HepG2 (cell line): ENCODE results near the gene CTRL. TPM values are rescaled to one million over a fixed set of nuclear protein-coding genes. Genes with fewer than 3 reads are reported as not detected.

Source experiments
- ATAC-seq: fragments of 200-7000 bp; cut with Tn5 transposase; 3 replicates; pipeline ENCODE4 v1.9.1; 2020; ENCODE audit warnings: mild to moderate bottlenecking, moderate library complexity
- BruUV-seq: library from RNA; stranded (reverse); fragments of 400-500 nt; replicated peaks from 2 replicates; lab custom pipeline; 2021; lab: Mats Ljungman, UMichigan
- CTCF ChIA-PET: fragments of 300-600 bp; formaldehyde crosslinking; extraction: SDS; loops from one replicate; lab custom pipeline; 2021; ENCODE audit warnings: low total read pairs, inconsistent platforms, low intra/inter-chr PET ratio; lab: Yijun Ruan, JAX
- POLR2A ChIA-PET: fragments of 350-600 bp; sonication (Branson Sonifier 250); formaldehyde crosslinking; loops from one replicate; lab custom pipeline; 2020; ENCODE audit warnings: antibody characterized with exemption, inconsistent platforms; lab: Yijun Ruan, JAX
- DNase-seq: peaks from one replicate; pipeline ENCODE4 v3.0.0-alpha.2; 2015; ENCODE audit warnings: low spot score
- FAIRE-seq: peaks from 3 replicates; lab custom pipeline; 2011; peaks lifted over from hg19 to GRCh38; lab: Jason Lieb, UNC
- H2AFZ ChIP-seq: one replicate; pipeline ENCODE4 v1.6.1; 2011; ENCODE audit warnings: low read length, inconsistent platforms
- H3K27ac ChIP-seq: fragments of 300-600 bp; 3 replicates; pipeline ENCODE4 v1.8.0; 2011; ENCODE audit warnings: mixed run types, mild to moderate bottlenecking, mixed read lengths, low read length, inconsistent platforms; ENCODE audit not compliant: insufficient read depth; ENCODE audit errors: extremely low read length
- H3K27me3 ChIP-seq, 2 experiments: fragments of 200-600 bp in 1 of 2; 2 replicates in 1 of 2; 3 replicates in 1 of 2; pipeline versions ENCODE4 v1.6.0 to v1.8.0; 2011; ENCODE audit warnings: low read length in 2 of 2, mild to moderate bottlenecking in 2 of 2, moderate library complexity in 2 of 2, inconsistent platforms in 1 of 2; ENCODE audit not compliant: insufficient read depth in 2 of 2, control insufficient read depth in 1 of 2
- H3K36me3 ChIP-seq, 2 experiments: fragments of 200-600 bp in 1 of 2; replicated peaks in 1 of 2; 2 replicates in 1 of 2; 3 replicates in 1 of 2; pipeline versions ENCODE4 v1.5.1 to v1.8.0; 2011; ENCODE audit warnings: low read length in 2 of 2, inconsistent platforms in 1 of 2; ENCODE audit not compliant: insufficient read depth in 2 of 2, control insufficient read depth in 1 of 2
- H3K4me1 ChIP-seq: 2 replicates; pipeline ENCODE4 v1.5.1; 2012; ENCODE audit warnings: low read length, inconsistent platforms; ENCODE audit not compliant: insufficient read depth
- H3K4me2 ChIP-seq: 2 replicates; pipeline ENCODE4 v1.6.0; 2011; ENCODE audit warnings: low read depth, low read length, inconsistent platforms
- H3K4me3 ChIP-seq, 3 experiments: fragments of 200-600 bp in 1 of 3; sonication (generic), shearing (Covaris generic) in 1 of 3; replicated peaks in 1 of 3; 2 replicates each; pipeline ENCODE4 v1.5.1; 2011 to 2016; ENCODE audit warnings: low read length in 3 of 3, inconsistent platforms in 2 of 3, low read depth in 2 of 3, mild to moderate bottlenecking in 2 of 3, control low read depth in 1 of 3, mixed read lengths in 1 of 3; ENCODE audit not compliant: insufficient read depth in 1 of 3
- H3K79me2 ChIP-seq: one replicate; pipeline ENCODE4 v1.6.1; 2011; ENCODE audit warnings: low read length, inconsistent platforms; ENCODE audit not compliant: insufficient read depth
- H3K9ac ChIP-seq: 2 replicates; pipeline ENCODE4 v1.6.0; 2011; ENCODE audit warnings: mild to moderate bottlenecking, low read depth, low read length, inconsistent platforms; ENCODE audit not compliant: insufficient read depth
- H3K9me3 ChIP-seq: 2 replicates; pipeline ENCODE4 v1.5.1; 2012; ENCODE audit warnings: mild to moderate bottlenecking, low read length
- H4K20me1 ChIP-seq: 2 replicates; pipeline ENCODE4 v1.6.0; 2011; ENCODE audit warnings: inconsistent platforms, mild to moderate bottlenecking, low read length, moderate library complexity; ENCODE audit not compliant: insufficient read depth
- FUBP1 ChIP-seq: sonication (generic); formaldehyde crosslinking; IDR thresholded peaks from 2 replicates; pipeline ENCODE4 v1.5.1; 2020; ENCODE audit warnings: missing genetic modification reagents, mild to moderate bottlenecking, borderline replicate concordance
- HDAC2 ChIP-seq: sonication (generic); formaldehyde crosslinking; IDR thresholded peaks from 2 replicates; pipeline ENCODE4 v1.4.0; 2020; ENCODE audit warnings: missing genetic modification reagents
- KDM2A ChIP-seq: sonication (generic); formaldehyde crosslinking; IDR thresholded peaks from 2 replicates; pipeline ENCODE4 v1.4.0; 2020; ENCODE audit warnings: low read depth, missing genetic modification reagents, borderline replicate concordance
- NCOA5 ChIP-seq: sonication (generic); formaldehyde crosslinking; IDR thresholded peaks from 2 replicates; pipeline ENCODE4 v1.4.0; 2020; ENCODE audit warnings: missing genetic modification reagents
- POLR2A ChIP-seq, 2 experiments: IDR thresholded peaks; 2 replicates each; pipeline ENCODE4 v1.6.1; 2011; ENCODE audit warnings: low read depth in 2 of 2, low read length in 2 of 2, mild to moderate bottlenecking in 1 of 2, moderate library complexity in 1 of 2; ENCODE audit not compliant: insufficient read depth in 1 of 2
- PRMT3 ChIP-seq: sonication (generic); formaldehyde crosslinking; IDR thresholded peaks from 2 replicates; pipeline ENCODE4 v1.8.1; 2022; ENCODE audit warnings: low read depth, mild to moderate bottlenecking, moderate library complexity, missing genetic modification reagents, borderline replicate concordance
- RAD51 ChIP-seq: fragments of 450-650 bp; IDR thresholded peaks from 2 replicates; pipeline ENCODE4 v1.6.1; 2016; ENCODE audit warnings: borderline replicate concordance
- RARA ChIP-seq: IDR thresholded peaks from 2 replicates; pipeline ENCODE4 v1.6.1; 2016; ENCODE audit warnings: missing genetic modification reagents, missing compliant biosample characterization
- RBM22 ChIP-seq: fragments of 200-400 bp; formaldehyde crosslinking; optimal IDR thresholded peaks from 2 replicates; pipeline ENCODE3; 2017; ENCODE audit warnings: mild to moderate bottlenecking, low read length, moderate library complexity
- RFX5 ChIP-seq: IDR thresholded peaks from 2 replicates; pipeline ENCODE4 v1.6.1; 2011; ENCODE audit warnings: low read depth, low read length, improper control_type of control experiment
- STAT5B ChIP-seq: sonication (generic); formaldehyde crosslinking; IDR thresholded peaks from 2 replicates; pipeline ENCODE4 v1.4.0; 2020; ENCODE audit warnings: missing genetic modification reagents
- TBX2 ChIP-seq: sonication (generic); formaldehyde crosslinking; IDR thresholded peaks from 2 replicates; pipeline ENCODE4 v1.5.0; 2020; ENCODE audit warnings: missing genetic modification reagents, mild to moderate bottlenecking, borderline replicate concordance
- THAP7 ChIP-seq: sonication (generic); formaldehyde crosslinking; IDR thresholded peaks from 2 replicates; pipeline ENCODE4 v1.8.1; 2023; ENCODE audit warnings: mild to moderate bottlenecking, missing genetic modification reagents
- TSC22D2 ChIP-seq: sonication (generic); formaldehyde crosslinking; IDR thresholded peaks from 2 replicates; pipeline ENCODE4 v1.5.1; 2020; ENCODE audit warnings: missing genetic modification reagents, mild to moderate bottlenecking, borderline replicate concordance
- ZBTB38 ChIP-seq: sonication (generic); formaldehyde crosslinking; IDR thresholded peaks from 2 replicates; pipeline ENCODE4 v1.5.1; 2020; ENCODE audit warnings: mild to moderate bottlenecking, missing genetic modification reagents
- ZC3H13 ChIP-seq: sonication (generic); formaldehyde crosslinking; IDR thresholded peaks from 2 replicates; pipeline ENCODE4 v1.8.1; 2023; ENCODE audit warnings: mild to moderate bottlenecking, missing genetic modification reagents, moderate library complexity
- ZFP91 ChIP-seq: sonication (generic); formaldehyde crosslinking; IDR thresholded peaks from 2 replicates; pipeline ENCODE4 v1.9.0; 2022; ENCODE audit warnings: missing genetic modification reagents, mild to moderate bottlenecking, borderline replicate concordance
- ZNF343 ChIP-seq: sonication (generic); formaldehyde crosslinking; IDR thresholded peaks from 2 replicates; pipeline ENCODE4 v1.4.0; 2020; ENCODE audit warnings: mild to moderate bottlenecking, missing genetic modification reagents
- ZNF446 ChIP-seq: sonication (generic); formaldehyde crosslinking; IDR thresholded peaks from 2 replicates; pipeline ENCODE4 v1.5.0; 2020; ENCODE audit warnings: mild to moderate bottlenecking, missing genetic modification reagents
- ZNF501 ChIP-seq: sonication (generic); formaldehyde crosslinking; IDR thresholded peaks from 2 replicates; pipeline ENCODE4 v1.5.1; 2020; ENCODE audit warnings: mild to moderate bottlenecking, moderate library complexity, missing genetic modification reagents
- ZNF839 ChIP-seq: sonication (generic); formaldehyde crosslinking; IDR thresholded peaks from 2 replicates; pipeline ENCODE4 v1.4.0; 2020; ENCODE audit warnings: missing genetic modification reagents, mild to moderate bottlenecking, borderline replicate concordance
- WGBS: methylation state at CpG from one replicate; pipeline ENCODE4 v1.1.6; 2017; ENCODE audit warnings: low lambda C conversion rate; 5-methylcytosine and 5-hydroxymethylcytosine counted together
- in situ Hi-C: cut with HindIII; loops from 2 replicates; pipeline ENCODE4 v1.10.0; 2017; ENCODE audit warnings: low pct_unique_long_range_greater_than_20kb; ENCODE audit not compliant: extremely low pct_ligation_motif_present
- intact Hi-C: fragments of 100-400 bp; cut with micrococcal nuclease; formaldehyde crosslinking; loops from one replicate; pipeline ENCODE4 v1.10.0; 2022; ENCODE audit not compliant: unreplicated experiment
- polyA plus RNA-seq, 8 experiments: library from polyadenylated mRNA; depleted of rRNA in 3 of 8; stranded (reverse) in 7 of 8; unstranded in 1 of 8; fragments of >200 nt; fragmentation: Illumina TruSeq in 4 of 8; extraction: Trizol in 4 of 8; gene quantifications; 2 replicates each; pipeline versions ENCODE4 v1.2.1 to v1.2.3, GENCODE V29; 2011 to 2016; ENCODE audit warnings: low read depth in 4 of 8, missing spikeins in 1 of 8, mixed read lengths in 1 of 8; ENCODE audit not compliant: insufficient read depth in 1 of 8
- total RNA-seq, 5 experiments: library from RNA; depleted of rRNA; stranded (reverse); fragments of >200 nt; fragmentation: Illumina TruSeq; extraction: Trizol; gene quantifications; 2 replicates each; pipeline ENCODE4 v1.2.3, GENCODE V29; 2016; ENCODE audit warnings: low read depth in 1 of 5

Gene CTRL
- total and polyA plus RNA-seq, 2 of the 13 experiments (the other 11 are each of a cell fraction or from before 2014, with no cell fraction given), result 1.9 to 2.7 TPM

- H4K20me1 ChIP-seq, result peaks cover 21% of the 10 kb centered on the region
- peaks cover 45% of the 10 kb centered on the region for H3K4me1 ChIP-seq
- H3K9me3 ChIP-seq, result no peaks in the 10 kb centered on the region
- BruUV-seq, result no TSS peak
- ChIA-PET CTCF (no interaction called here), POLR2A (interaction anchor here (0.5 to 12.9 kb wide), 8 partner anchors 10 to 485 kb away, joined by 3 to 226 read pairs (median 10); partner anchors contain the start of genes LCAT and PSMB10)
- in situ Hi-C loops (no loop called here), intact Hi-C loops (no loop called here)
- H2AFZ ChIP-seq, result no peak overlapping the region
- H3K79me2 ChIP-seq, result peaks cover 72% of the 10 kb centered on the region
- H3K27ac ChIP-seq, result no peak overlapping the region
- 90% methylated on average over 6 of the region's 6 CpGs for WGBS
- H3K4me2 ChIP-seq, result peak overlapping the region; percentile 34; the same call in 1 of the 2 replicates
- no peaks in the 10 kb centered on the region; a peak in 1 of 5 replicates for H3K27me3 ChIP-seq
- FAIRE-seq (no peak), DNase-seq (no peak), ATAC-seq (no peak)
- H3K4me3 ChIP-seq, result no peak overlapping the region
- peaks cover 28 to 40% of the 10 kb centered on the region in 2 experiments for H3K36me3 ChIP-seq
- H3K9ac ChIP-seq, result no peak overlapping the region
- TF ChIP-seq ZNF839 (CRISPR knock-in tag) (no peak), STAT5B (CRISPR knock-in tag) (no peak), RAD51 (no peak), ZNF343 (CRISPR knock-in tag) (no peak), PRMT3 (0 out of 2 replicates have a peak, but pooled peaks have one; percentile 42), THAP7 (CRISPR knock-in tag) (0 out of 2 replicates have a peak, but pooled peaks have one; percentile 15), RARA (CRISPR knock-in tag) (0 out of 2 replicates have a peak, but pooled peaks have one; percentile 19), HDAC2 (CRISPR knock-in tag) (0 out of 2 replicates have a peak, but pooled peaks have one; percentile 13), ZBTB38 (0 out of 2 replicates have a peak, but pooled peaks have one; percentile 21), RBM22 (peak; percentile 57), ZC3H13 (CRISPR knock-in tag) (0 out of 2 replicates have a peak, but pooled peaks have one; percentile 28), NCOA5 (CRISPR knock-in tag) (no peak), ZNF446 (CRISPR knock-in tag) (no peak), RFX5 (peak; percentile 67), ZFP91 (0 out of 2 replicates have a peak, but pooled peaks have one; percentile 7), TSC22D2 (no peak), POLR2A (IDR thresholded peaks at IDR 0.05; ENCODE audit: insufficient read depth in 1 of 2, low read depth in 2 of 2, low read length in 2 of 2) (peak; percentile 23 to 53; a peak in 2 of 4 replicates), TBX2 (0 out of 2 replicates have a peak, but pooled peaks have one; percentile 10), FUBP1 (CRISPR knock-in tag) (0 out of 2 replicates have a peak, but pooled peaks have one; percentile 29), KDM2A (CRISPR knock-in tag) (0 out of 2 replicates have a peak, but pooled peaks have one; percentile 12), ZNF501 (CRISPR knock-in tag) (peak; percentile 57; the same call in 1 of the 2 replicates)
These were observed 32.9 kb upstream of the CTRL start for GRCh38 chr16:67964477-67965131.
